GM13976 (cell line): ENCODE data around the gene ARHGEF4.

Source experiments
- DNase-seq: peaks from one replicate; pipeline ENCODE4 v3.0.0; 2012; ENCODE audit warnings: low spot score
- in situ Hi-C: fragments of 300-500 bp; cut with MboI; formaldehyde crosslinking; loops from one replicate; pipeline ENCODE4 v1.12.0; 2022; ENCODE audit warnings: low sequenced_read_pairs, mixed read lengths, inconsistent platforms; ENCODE audit not compliant: unreplicated experiment
- TF ChIP-seq, protein P1 (sequence below): IDR thresholded peaks from 2 replicates; pipeline ENCODE4 v1.5.1; 2012; ENCODE audit warnings: borderline replicate concordance, mild to moderate bottlenecking; ENCODE audit not compliant: insufficient read depth; ENCODE audit errors: extremely low read depth, missing control alignments, control extremely low read depth

ARHGEF4 gene

DNA sequence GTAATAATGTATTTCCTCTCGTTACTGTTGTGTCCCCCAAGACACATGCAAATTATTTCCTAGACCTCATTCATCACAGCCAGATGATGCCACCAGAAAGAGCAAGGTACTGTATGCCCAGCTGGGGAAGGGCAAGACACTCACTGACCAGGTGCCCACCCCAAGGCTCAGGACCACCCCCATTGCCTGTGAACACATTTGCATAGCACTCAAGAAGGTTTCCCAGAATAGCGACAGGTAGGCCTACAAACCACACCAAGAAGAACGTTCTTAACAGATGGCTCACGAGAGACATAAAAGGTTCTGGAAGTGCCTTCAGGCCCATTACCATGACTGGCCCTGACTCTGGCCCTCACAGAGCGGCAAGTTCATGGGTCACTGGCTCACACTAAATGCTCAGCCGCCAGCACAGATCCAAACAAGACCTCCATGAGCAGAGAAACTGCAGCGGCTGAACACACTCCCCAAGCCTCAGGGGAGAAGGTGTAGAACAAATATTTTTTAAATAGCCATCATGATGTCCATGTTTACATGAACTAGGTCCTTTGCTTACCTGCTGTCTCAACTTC is 212.5 kb downstream of the ARHGEF4 start:
- no peak for DNase-seq
- in situ Hi-C loops: no loop called here
- TF ChIP-seq, protein P1, sequence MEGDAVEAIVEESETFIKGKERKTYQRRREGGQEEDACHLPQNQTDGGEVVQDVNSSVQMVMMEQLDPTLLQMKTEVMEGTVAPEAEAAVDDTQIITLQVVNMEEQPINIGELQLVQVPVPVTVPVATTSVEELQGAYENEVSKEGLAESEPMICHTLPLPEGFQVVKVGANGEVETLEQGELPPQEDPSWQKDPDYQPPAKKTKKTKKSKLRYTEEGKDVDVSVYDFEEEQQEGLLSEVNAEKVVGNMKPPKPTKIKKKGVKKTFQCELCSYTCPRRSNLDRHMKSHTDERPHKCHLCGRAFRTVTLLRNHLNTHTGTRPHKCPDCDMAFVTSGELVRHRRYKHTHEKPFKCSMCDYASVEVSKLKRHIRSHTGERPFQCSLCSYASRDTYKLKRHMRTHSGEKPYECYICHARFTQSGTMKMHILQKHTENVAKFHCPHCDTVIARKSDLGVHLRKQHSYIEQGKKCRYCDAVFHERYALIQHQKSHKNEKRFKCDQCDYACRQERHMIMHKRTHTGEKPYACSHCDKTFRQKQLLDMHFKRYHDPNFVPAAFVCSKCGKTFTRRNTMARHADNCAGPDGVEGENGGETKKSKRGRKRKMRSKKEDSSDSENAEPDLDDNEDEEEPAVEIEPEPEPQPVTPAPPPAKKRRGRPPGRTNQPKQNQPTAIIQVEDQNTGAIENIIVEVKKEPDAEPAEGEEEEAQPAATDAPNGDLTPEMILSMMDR: no peak

DNA sequence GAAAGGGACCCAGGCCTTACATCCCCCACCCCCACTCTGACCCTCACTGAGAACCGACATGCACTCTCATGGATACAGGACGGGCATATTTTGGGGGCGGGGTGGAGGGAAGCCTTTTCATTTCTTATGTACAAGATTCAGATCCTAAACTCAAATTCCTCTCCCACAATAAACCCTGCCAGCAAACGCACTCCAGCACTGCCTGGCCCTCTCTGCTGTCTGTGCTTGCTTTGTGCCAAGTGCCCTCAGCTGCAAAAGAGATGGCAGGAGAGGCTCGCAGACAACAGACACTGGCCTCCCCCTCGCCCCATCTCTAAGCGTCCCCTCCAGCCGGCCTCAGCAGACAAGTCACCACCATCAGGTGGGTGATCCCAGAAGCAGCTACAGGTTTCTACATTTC is 214.2 kb downstream of the ARHGEF4 start:
- TF ChIP-seq, protein P1: no peak
- in situ Hi-C loops: no loop called here
- DNase-seq: no peak

DNA sequence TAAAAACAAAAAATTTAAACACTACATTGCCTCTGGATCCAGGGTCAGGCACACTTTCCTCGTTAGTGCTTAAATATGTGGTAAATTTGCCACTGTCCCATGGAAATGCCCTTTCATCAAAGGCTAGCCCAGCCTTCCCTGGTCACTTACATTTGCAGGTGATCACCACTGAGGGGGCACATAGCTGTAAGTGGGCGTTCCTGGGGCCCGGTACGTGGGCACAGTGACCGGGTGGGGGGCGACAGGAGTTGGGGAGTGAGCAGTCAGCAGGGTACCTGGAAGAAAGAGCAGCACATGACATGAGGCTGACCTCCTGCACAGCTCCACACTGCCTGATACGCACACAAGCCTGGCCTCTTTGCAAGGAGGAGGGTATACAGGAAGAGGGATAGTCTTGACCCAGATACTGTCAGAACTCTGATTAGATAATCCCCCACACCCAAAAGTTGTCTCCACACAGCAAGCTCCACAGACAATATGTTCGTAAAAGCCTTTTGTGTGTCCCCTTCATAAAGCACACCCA is 216.1 kb downstream of the ARHGEF4 start:
- TF ChIP-seq, protein P1: no peak
- DNase-seq: no peak
- in situ Hi-C loops: no loop called here

GRCh38 chr2:131054488-131054887 is 217.8 kb downstream of the ARHGEF4 start:
- in situ Hi-C loops: no loop called here
- DNase-seq: no peak
- TF ChIP-seq, protein P1: no peak

GRCh38 chr2:131055169-131056065 is 218.7 kb downstream of the ARHGEF4 start:
- no peak for DNase-seq
- in situ Hi-C loops: no loop called here
- TF ChIP-seq, protein P1: no peak

- in situ Hi-C loops: no loop called here
- no peak for DNase-seq
- TF ChIP-seq, protein P1: no peak
Measured at GRCh38 chr2:131056204-131056931, 219.7 kb downstream of the ARHGEF4 start.
